ENCODE measurements around the gene TACR3.

GRCh38 chr4:103692615-103693014 lies 27.2 kb downstream of the TACR3 start:
- TF ChIP-seq CTCF (IDR thresholded peaks at IDR 0.05) (no peak), POLR2AphosphoS5 (IDR thresholded peaks at IDR 0.05) (no peak), POLR2A (IDR thresholded peaks at IDR 0.05) (no peak)

Measured in sigmoid colon (tissue), 4 donors.